Measurements from ENCODE around the gene SLC9A7.

The SLC9A7 gene

DNA sequence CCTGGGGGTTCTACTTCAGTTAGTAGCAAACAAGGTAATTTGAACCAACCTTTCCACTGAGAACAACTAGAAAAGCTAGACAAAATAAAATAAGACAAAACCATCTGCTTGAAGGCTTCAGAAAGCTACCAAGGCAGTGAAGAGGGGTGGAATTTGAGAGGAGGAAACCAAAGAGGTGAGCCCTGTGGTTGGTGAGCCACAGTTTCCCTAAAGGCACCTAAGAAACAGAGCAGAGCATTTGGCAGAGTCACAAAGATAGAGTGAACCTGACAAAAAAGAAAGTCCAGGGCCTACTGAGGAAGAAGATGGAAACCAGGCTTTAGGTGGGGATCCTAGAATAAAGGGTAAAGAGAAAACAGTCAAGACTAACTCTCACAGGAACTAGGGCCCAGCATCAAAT is 141.0 kb downstream of the SLC9A7 start:
- Histone ChIP-seq H3K9me3 (no peaks in the 10 kb centered on the region), H3K27me3 (no peaks in the 10 kb centered on the region), H3K4me1 (no peaks in the 10 kb centered on the region), H3K4me3 (ENCODE audit: low read depth, low read length) (no peak overlapping the region), H3K36me3 (no peaks in the 10 kb centered on the region)
- TF ChIP-seq, protein P1, sequence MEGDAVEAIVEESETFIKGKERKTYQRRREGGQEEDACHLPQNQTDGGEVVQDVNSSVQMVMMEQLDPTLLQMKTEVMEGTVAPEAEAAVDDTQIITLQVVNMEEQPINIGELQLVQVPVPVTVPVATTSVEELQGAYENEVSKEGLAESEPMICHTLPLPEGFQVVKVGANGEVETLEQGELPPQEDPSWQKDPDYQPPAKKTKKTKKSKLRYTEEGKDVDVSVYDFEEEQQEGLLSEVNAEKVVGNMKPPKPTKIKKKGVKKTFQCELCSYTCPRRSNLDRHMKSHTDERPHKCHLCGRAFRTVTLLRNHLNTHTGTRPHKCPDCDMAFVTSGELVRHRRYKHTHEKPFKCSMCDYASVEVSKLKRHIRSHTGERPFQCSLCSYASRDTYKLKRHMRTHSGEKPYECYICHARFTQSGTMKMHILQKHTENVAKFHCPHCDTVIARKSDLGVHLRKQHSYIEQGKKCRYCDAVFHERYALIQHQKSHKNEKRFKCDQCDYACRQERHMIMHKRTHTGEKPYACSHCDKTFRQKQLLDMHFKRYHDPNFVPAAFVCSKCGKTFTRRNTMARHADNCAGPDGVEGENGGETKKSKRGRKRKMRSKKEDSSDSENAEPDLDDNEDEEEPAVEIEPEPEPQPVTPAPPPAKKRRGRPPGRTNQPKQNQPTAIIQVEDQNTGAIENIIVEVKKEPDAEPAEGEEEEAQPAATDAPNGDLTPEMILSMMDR (IDR thresholded peaks at IDR 0.05; ENCODE audit: low read depth, low read length) = no peak
- DNase-seq = no peak

DNA sequence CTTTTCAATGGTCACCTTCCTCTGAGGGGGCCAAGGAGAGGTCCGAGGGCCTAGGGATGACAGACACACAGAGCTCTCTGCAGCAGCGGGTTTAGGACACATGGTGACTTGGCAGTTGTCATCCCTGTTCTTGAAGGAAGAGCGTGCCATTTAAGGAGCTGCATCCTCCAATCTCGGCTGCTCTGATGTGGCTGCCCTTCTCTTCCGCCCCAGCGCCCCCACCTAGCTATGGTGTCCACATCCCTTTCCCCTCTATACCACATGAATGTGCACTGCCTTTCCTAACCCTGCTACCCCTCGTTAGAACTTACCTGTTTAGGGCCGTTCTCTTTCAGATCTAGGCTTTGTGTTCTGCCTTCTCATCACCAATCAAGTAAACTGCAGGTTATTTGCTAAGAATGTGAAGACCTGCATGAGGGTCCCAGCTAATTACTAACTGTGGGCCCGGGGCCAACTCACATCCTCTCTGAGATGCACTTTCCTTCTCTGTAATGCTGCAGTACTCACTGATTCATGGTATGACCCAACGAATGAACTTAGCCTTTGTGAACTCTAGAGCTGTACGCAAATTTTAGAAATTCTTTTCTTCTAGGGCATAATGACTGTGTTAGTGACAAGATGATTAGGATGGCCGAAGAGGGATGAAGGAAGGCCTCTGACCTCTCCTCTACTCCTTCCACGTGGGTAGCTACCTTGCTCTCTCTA is 147.1 kb downstream of the SLC9A7 start:
- no peaks in the 10 kb centered on the region for H3K27me3 ChIP-seq
- no peaks in the 10 kb centered on the region for H3K36me3 ChIP-seq
- TF ChIP-seq, protein P1 (IDR thresholded peaks at IDR 0.05; ENCODE audit: low read depth, low read length) = no peak
- no peak overlapping the region for H3K4me3 ChIP-seq (ENCODE audit: low read depth, low read length)
- DNase-seq = no peak
- H3K4me1 ChIP-seq = no peaks in the 10 kb centered on the region
- H3K9me3 ChIP-seq = no peaks in the 10 kb centered on the region

DNA sequence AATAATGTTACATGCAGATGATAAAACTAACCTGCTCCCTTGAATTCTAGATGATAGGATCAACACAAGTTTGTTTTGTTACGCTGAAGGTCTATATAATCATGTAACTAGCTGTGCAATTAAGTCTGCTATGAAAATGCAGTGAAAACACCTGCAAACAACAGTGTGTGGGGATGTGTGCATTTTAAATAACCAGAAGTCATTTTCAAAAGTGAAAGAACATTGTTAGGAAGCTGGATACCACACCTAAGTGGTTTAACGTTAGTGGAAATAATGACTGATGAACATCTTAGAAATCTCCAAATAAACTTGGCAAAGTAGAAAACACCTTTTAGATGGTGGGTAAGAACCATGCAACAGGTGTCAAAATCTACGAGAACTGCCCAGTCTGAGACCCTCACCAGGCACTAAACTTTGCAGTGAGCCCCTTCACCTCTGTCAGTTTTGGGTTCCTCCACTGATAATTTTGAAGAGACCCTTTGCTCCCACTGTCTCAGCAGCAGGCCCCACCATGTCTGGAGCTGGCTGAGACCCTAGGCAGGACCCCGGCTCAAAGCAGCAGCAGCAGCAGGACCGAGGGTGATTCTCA is 148.8 kb downstream of the SLC9A7 start:
- TF ChIP-seq, protein P1 (IDR thresholded peaks at IDR 0.05; ENCODE audit: low read depth, low read length) = no peak
- H3K4me1 ChIP-seq = no peaks in the 10 kb centered on the region
- H3K27me3 ChIP-seq = no peaks in the 10 kb centered on the region
- no peaks in the 10 kb centered on the region for H3K9me3 ChIP-seq
- no peak for DNase-seq
- no peak overlapping the region for H3K4me3 ChIP-seq (ENCODE audit: low read depth, low read length)
- no peaks in the 10 kb centered on the region for H3K36me3 ChIP-seq

DNA sequence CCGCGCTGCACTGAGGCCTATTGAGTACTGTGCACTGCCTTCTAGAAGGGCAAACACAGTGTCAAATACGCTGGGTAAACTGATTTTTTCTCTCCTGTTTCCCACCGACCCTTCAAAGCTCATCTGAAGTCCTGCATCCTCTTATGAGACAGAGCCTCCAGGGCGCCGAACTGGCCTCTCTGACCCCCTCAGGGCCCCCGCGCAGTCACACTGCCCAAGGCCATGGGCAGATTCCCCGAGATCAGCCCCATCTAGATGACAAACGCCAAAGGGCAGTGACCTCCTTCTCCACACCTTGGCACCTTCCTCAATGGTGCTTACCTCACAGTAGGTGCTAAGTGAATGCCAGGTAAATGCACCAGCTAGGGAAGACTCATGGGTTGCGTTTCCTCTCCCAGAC is 151.0 kb downstream of the SLC9A7 start:
- TF ChIP-seq, protein P1 (IDR thresholded peaks at IDR 0.05; ENCODE audit: low read depth, low read length) = no peak
- Histone ChIP-seq H3K9me3 (no peaks in the 10 kb centered on the region), H3K36me3 (no peaks in the 10 kb centered on the region), H3K27me3 (no peaks in the 10 kb centered on the region), H3K4me3 (ENCODE audit: low read depth, low read length) (no peak overlapping the region), H3K4me1 (no peaks in the 10 kb centered on the region)
- no peak for DNase-seq

DNA sequence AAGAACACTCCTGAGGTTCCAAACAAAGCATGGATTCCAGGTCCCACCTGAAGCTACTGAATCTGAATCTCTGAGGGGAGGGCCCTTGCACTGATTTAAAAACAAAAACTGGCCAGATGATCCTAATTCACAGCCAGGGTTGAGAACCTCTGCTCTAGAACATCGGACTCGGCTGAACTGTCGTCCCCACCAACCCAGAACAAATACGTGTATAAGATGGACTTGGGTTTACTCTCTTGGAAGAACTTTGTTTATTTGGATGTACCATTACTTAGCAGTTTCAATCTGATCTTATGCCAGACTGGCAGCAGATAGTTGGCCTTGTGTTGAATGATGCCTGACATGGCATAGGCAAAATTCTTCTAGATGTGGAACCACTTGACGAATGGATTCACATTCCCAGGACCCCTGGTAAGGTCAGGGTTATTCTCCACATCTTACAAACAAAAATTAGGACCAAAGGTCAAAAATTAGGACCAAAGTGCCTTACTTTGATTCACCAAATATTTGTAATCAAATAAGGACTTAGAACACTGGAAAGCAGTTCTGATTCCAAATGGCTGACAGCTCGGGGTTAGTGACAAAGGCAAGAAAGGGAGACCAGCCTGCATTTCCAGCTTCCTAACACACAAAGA is 156.3 kb downstream of the SLC9A7 start:
- no peak overlapping the region for H3K4me3 ChIP-seq (ENCODE audit: low read depth, low read length)
- no peaks in the 10 kb centered on the region for H3K9me3 ChIP-seq
- TF ChIP-seq, protein P1 (IDR thresholded peaks at IDR 0.05; ENCODE audit: low read depth, low read length) = no peak
- no peaks in the 10 kb centered on the region for H3K36me3 ChIP-seq
- H3K27me3 ChIP-seq = no peaks in the 10 kb centered on the region
- no peaks in the 10 kb centered on the region for H3K4me1 ChIP-seq
- DNase-seq = no peak

DNA sequence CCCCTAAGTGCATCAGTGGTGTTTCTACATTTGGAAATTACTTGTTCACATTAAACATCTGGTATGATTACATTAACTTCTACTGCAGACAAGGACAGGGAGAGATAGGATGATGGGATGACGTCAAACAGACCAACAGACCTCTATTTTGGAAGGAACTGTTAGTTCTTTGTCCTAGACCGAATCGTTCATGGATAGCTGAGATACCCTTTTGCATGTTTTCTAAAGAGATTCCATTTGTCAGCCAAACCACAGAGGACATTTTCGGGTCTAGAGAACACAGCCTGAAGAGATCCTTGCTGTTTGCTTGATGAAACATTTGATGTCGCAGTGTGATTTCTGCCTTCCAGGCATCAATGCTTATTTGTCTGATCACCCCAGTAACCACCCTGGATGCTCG is 157.6 kb downstream of the SLC9A7 start:
- H3K4me1 ChIP-seq = no peaks in the 10 kb centered on the region
- TF ChIP-seq, protein P1 (IDR thresholded peaks at IDR 0.05; ENCODE audit: low read depth, low read length) = no peak
- DNase-seq = no peak
- no peaks in the 10 kb centered on the region for H3K9me3 ChIP-seq
- no peaks in the 10 kb centered on the region for H3K27me3 ChIP-seq
- no peaks in the 10 kb centered on the region for H3K36me3 ChIP-seq
- no peak overlapping the region for H3K4me3 ChIP-seq (ENCODE audit: low read depth, low read length)
